IMR-90 (cell line): Measurements from ENCODE around the gene KRTAP19-2. TPM values are rescaled to one million over a fixed set of nuclear protein-coding genes. Genes with fewer than 3 reads are reported as not detected.
"Not testable (repeated sequence)": the region's sequence is repeated elsewhere in the genome, so short reads cannot be mapped to it uniquely, and the experiment has no call there.

ENCODE experiments used
- ATAC-seq: fragments of 200-7000 bp; cut with Tn5 transposase; 2 replicates; pipeline ENCODE4 v1.9.1; 2020; ENCODE audit warnings: low read depth, mild to moderate bottlenecking, moderate library complexity
- BruUV-seq: library from RNA; stranded (reverse); fragments of 400-500 nt; replicated peaks from 2 replicates; lab custom pipeline; 2021; lab: Mats Ljungman, UMichigan
- CTCF ChIA-PET: fragments of 300-600 bp; formaldehyde crosslinking; extraction: SDS; loops from one replicate; lab custom pipeline; 2021; ENCODE audit warnings: antibody characterized with exemption; lab: Yijun Ruan, JAX
- POLR2A ChIA-PET: fragments of 300-600 bp; sonication (Branson Sonifier 250); formaldehyde crosslinking; loops from one replicate; lab custom pipeline; 2022; ENCODE audit warnings: antibody characterized with exemption; ENCODE audit not compliant: unreplicated experiment; lab: Charles Lee
- DNase-seq: peaks from one replicate; pipeline ENCODE4 v3.0.0; 2013
- H2AFZ ChIP-seq: replicated peaks from 2 replicates; pipeline ENCODE3; 2013; ENCODE audit warnings: low read length, mild to moderate bottlenecking; ENCODE audit not compliant: poor library complexity
- H2AK5ac ChIP-seq: 2 replicates; pipeline ENCODE4 v1.6.1; 2013; ENCODE audit warnings: low read depth, low read length, inconsistent platforms
- H2AK9ac ChIP-seq: replicated peaks from 2 replicates; pipeline ENCODE3; 2013; ENCODE audit warnings: mild to moderate bottlenecking, low read depth, low read length, moderate library complexity; ENCODE audit not compliant: poor library complexity
- H2BK120ac ChIP-seq: 2 replicates; pipeline ENCODE4 v1.6.1; 2013; ENCODE audit warnings: low read depth, low read length, inconsistent platforms
- H2BK15ac ChIP-seq: 3 replicates; pipeline ENCODE4 v1.6.1; 2013; ENCODE audit warnings: low read depth, low read length, inconsistent platforms
- H2BK20ac ChIP-seq: 2 replicates; pipeline ENCODE4 v1.6.1; 2013; ENCODE audit warnings: low read depth, mild to moderate bottlenecking, inconsistent platforms, low read length, moderate library complexity
- H2BK5ac ChIP-seq: 2 replicates; pipeline ENCODE4 v1.6.1; 2013; ENCODE audit warnings: mild to moderate bottlenecking, low read depth, low read length, inconsistent platforms; ENCODE audit not compliant: poor library complexity, severe bottlenecking
- H3K14ac ChIP-seq: replicated peaks from 2 replicates; pipeline ENCODE4 v1.6.1; 2013; ENCODE audit warnings: low read depth, low read length, inconsistent platforms
- H3K18ac ChIP-seq: 2 replicates; pipeline ENCODE4 v1.6.1; 2013; ENCODE audit warnings: low read depth, low read length, control low read depth
- H3K23ac ChIP-seq: 2 replicates; pipeline ENCODE4 v1.6.1; 2013; ENCODE audit warnings: low read depth, low read length, inconsistent platforms
- H3K27ac ChIP-seq: 2 replicates; pipeline ENCODE4 v1.5.1; 2013; ENCODE audit warnings: mild to moderate bottlenecking, control low read depth, low read length; ENCODE audit not compliant: insufficient read depth
- H3K27me3 ChIP-seq: 2 replicates; pipeline ENCODE4 v1.6.1; 2013; ENCODE audit warnings: low read length; ENCODE audit not compliant: control insufficient read depth, insufficient read depth
- H3K36me3 ChIP-seq: 2 replicates; pipeline ENCODE4 v1.6.1; 2013; ENCODE audit warnings: low read length, mixed read lengths; ENCODE audit not compliant: control insufficient read depth, insufficient read depth
- H3K4ac ChIP-seq: 2 replicates; pipeline ENCODE4 v1.6.1; 2013; ENCODE audit warnings: low read depth, low read length, inconsistent platforms
- H3K4me1 ChIP-seq: 2 replicates; pipeline ENCODE4 v1.6.1; 2013; ENCODE audit warnings: low read length, mixed read lengths; ENCODE audit not compliant: control insufficient read depth, insufficient read depth
- H3K4me2 ChIP-seq: 2 replicates; pipeline ENCODE4 v1.6.1; 2013; ENCODE audit warnings: low read depth, mild to moderate bottlenecking, control low read depth, low read length, moderate library complexity
- H3K4me3 ChIP-seq: 2 replicates; pipeline ENCODE4 v1.5.1; 2013; ENCODE audit warnings: low read depth, mild to moderate bottlenecking, control low read depth, low read length, moderate library complexity; ENCODE audit not compliant: insufficient read depth
- H3K56ac ChIP-seq: 2 replicates; pipeline ENCODE4 v1.6.1; 2013; ENCODE audit warnings: low read length, inconsistent platforms; ENCODE audit not compliant: insufficient read depth; ENCODE audit errors: extremely low read depth
- H3K79me1 ChIP-seq, 2 experiments: 2 replicates each; pipeline ENCODE4 v1.6.1; 2013; ENCODE audit warnings: low read length in 2 of 2, inconsistent platforms in 1 of 2, low read depth in 1 of 2
- H3K9ac ChIP-seq: 2 replicates; pipeline ENCODE4 v1.6.1; 2013; ENCODE audit warnings: low read depth, low read length, control low read depth
- H3K9me1 ChIP-seq: 2 replicates; pipeline ENCODE4 v1.6.1; 2013; ENCODE audit warnings: low read length, inconsistent platforms; ENCODE audit not compliant: insufficient read depth
- H3K9me3 ChIP-seq: 2 replicates; pipeline ENCODE4 v1.6.1; 2013; ENCODE audit warnings: low read length; ENCODE audit not compliant: control insufficient read depth, insufficient read depth
- H4K20me1 ChIP-seq: 2 replicates; pipeline ENCODE4 v1.6.1; 2013; ENCODE audit warnings: low read length, inconsistent platforms; ENCODE audit not compliant: insufficient read depth
- H4K5ac ChIP-seq: 2 replicates; pipeline ENCODE4 v1.6.1; 2013; ENCODE audit warnings: mild to moderate bottlenecking, low read depth, low read length, control low read depth
- H4K8ac ChIP-seq, 2 experiments: 2 replicates each; pipeline ENCODE4 v1.6.1; 2013; ENCODE audit warnings: low read depth in 2 of 2, low read length in 2 of 2, control low read depth in 1 of 2, inconsistent platforms in 1 of 2
- H4K91ac ChIP-seq: 2 replicates; pipeline ENCODE4 v1.6.1; 2013; ENCODE audit warnings: low read depth, low read length, inconsistent platforms; ENCODE audit not compliant: insufficient read depth
- WGBS, 2 experiments: methylation state at CpG; one replicate each; pipeline versions ENCODE4 v1.1.5 to v1.1.7; 2013; ENCODE audit warnings: missing lambda C conversion rate in 2 of 2; ENCODE audit not compliant: insufficient read length in 1 of 2; ENCODE audit errors: extremely low coverage in 2 of 2; 5-methylcytosine and 5-hydroxymethylcytosine counted together
- dilution Hi-C: fragments of 300-500 bp; cut with HindIII; formaldehyde crosslinking; loops from one replicate; pipeline ENCODE4 v1.14.3; 2018; ENCODE audit warnings: low sequenced_read_pairs; ENCODE audit not compliant: unreplicated experiment
- in situ Hi-C: fragments of 300-500 bp; cut with MboI; formaldehyde crosslinking; loops from 3 replicates; pipeline ENCODE4 v1.14.3; 2019; ENCODE audit warnings: low sequenced_read_pairs, inconsistent platforms, mixed read lengths
- intact Hi-C: fragments of 100-400 bp; cut with micrococcal nuclease; formaldehyde crosslinking; loops from 2 replicates; pipeline ENCODE4 v1.10.0; 2022
- polyA plus RNA-seq, 3 experiments: library from polyadenylated mRNA; depleted of rRNA; stranded (reverse); fragments of >200 nt; gene quantifications; 2 replicates each; pipeline ENCODE4 v1.2.3, GENCODE V29; 2012; ENCODE audit warnings: low replicate concordance in 1 of 3
- total RNA-seq: library from RNA; depleted of rRNA; stranded (reverse); fragments of >200 nt; gene quantifications from 2 replicates; pipeline ENCODE4 v1.2.3, GENCODE V29; 2012

Gene KRTAP19-2
- total and polyA plus RNA-seq, 2 of the 4 experiments (the other 2 are of a cell fraction) = not detected

DNA sequence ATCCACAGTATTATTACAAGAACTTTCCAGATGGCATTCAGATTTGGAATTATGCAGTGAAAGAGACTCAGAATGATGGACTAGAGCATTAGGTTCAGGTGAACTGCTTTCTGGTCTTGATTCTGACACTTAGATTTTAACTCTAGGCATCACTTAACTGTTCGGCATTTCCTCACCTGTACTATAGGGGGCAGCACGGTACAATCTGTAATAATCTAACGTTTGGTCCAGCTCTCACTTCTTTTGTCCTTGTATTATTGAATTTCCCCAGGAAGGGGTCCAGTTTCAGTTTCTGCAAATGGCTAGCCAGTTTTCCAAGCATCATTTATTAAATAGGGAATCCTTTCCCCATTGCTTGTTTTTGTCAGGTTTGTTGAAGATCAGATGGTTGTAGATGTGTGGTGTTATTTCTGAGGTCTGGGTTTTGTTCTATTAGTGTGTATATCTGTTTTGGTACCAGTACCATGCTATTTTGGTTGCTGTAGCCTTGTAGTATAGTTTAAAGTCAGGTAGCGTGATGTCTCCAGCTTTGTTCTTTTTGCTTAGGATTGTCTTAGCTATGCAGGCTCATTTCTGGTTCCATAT is 18.5 kb upstream of the KRTAP19-2 start:
- H3K4me2 ChIP-seq, H3K18ac ChIP-seq, H3K23ac ChIP-seq, H3K4ac ChIP-seq, H2BK15ac ChIP-seq, CTCF ChIA-PET, H2AFZ ChIP-seq, H2BK120ac ChIP-seq, H4K91ac ChIP-seq, H3K27ac ChIP-seq, H2AK9ac ChIP-seq, H3K4me1 ChIP-seq, H3K27me3 ChIP-seq, H3K36me3 ChIP-seq, H3K9me3 ChIP-seq, H2BK20ac ChIP-seq, H3K14ac ChIP-seq, H3K56ac ChIP-seq, H4K5ac ChIP-seq, H3K9me1 ChIP-seq, H2BK5ac ChIP-seq, H4K20me1 ChIP-seq, H3K9ac ChIP-seq, DNase-seq, BruUV-seq, H3K79me1 ChIP-seq, POLR2A ChIA-PET, in situ Hi-C loops, H4K8ac ChIP-seq, ATAC-seq, H2AK5ac ChIP-seq, H3K4me3 ChIP-seq, dilution Hi-C loops, intact Hi-C loops: not testable (repeated sequence)
- WGBS, 2 experiments = no CpG with 5 or more reads among the region's 4 CpGs
